ENCODE data around the gene HNF1A. TPM values are rescaled to one million over a fixed set of nuclear protein-coding genes. Genes with fewer than 3 reads are reported as not detected.

HNF1A gene
- total and polyA plus RNA-seq, 2 of the 13 experiments (the other 11 are each of a cell fraction or from before 2014, with no cell fraction given), result 13.4 to 34.7 TPM

DNA sequence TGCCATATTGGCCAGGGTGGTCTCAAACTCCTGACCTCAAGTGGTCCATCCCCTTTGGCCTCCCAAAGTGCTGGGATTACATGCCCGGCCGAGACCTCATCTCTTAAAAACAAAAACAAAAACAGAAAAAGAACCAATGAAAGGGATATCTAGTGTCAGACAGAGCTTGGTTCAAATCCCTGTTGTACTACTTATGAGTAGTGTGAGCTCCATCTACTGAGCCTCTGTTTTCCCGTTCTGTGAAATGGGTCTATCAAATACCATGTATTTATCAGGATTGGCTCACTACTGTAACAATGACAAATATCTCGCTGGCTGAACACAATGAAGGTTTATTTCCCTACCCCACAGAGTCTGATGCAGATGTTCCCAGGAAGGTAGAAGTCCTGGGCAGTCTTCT is 36.9 kb upstream of the HNF1A start:
- Histone ChIP-seq H3K36me3 (replicated peaks in 1 of 2; ENCODE audit: control insufficient read depth in 1 of 2, insufficient read depth in 2 of 2, low read length in 2 of 2) (no peaks in the 10 kb centered on the region), H3K79me2 (ENCODE audit: insufficient read depth, low read length) (no peaks in the 10 kb centered on the region), H3K9me3 (ENCODE audit: low read length) (no peaks in the 10 kb centered on the region), H3K27me3 (ENCODE audit: control insufficient read depth in 1 of 2, insufficient read depth in 2 of 2, low read length in 2 of 2) (no peaks in the 10 kb centered on the region; a peak in 1 of 5 replicates), H2AFZ (ENCODE audit: low read length) (no peak overlapping the region), H3K27ac (ENCODE audit: extremely low read length, insufficient read depth, low read length) (no peak overlapping the region), H3K9ac (ENCODE audit: insufficient read depth, low read depth, low read length) (no peak overlapping the region), H3K4me1 (ENCODE audit: insufficient read depth, low read length) (peaks cover 58% of the 10 kb centered on the region), H3K4me2 (ENCODE audit: low read depth, low read length) (peak overlapping the region; percentile 44), H4K20me1 (ENCODE audit: insufficient read depth, low read length) (0 out of 2 replicates have a peak, but pooled peaks cover 3% of the 10 kb centered on the region), H3K4me3 (replicated peaks in 1 of 3; ENCODE audit: insufficient read depth in 1 of 3, low read depth in 2 of 3, low read length in 3 of 3) (no peak overlapping the region)
- WGBS (ENCODE audit: low lambda C conversion rate), result 63% methylated on average over 4 of the region's 4 CpGs
- ChIA-PET CTCF (ENCODE audit: low intra/inter-chr PET ratio, low total read pairs) (no interaction called here), POLR2A (interaction anchor here (1.0 kb wide), 1 partner anchor 37 kb away, joined by 3 read pairs; the partner anchor contains the start of gene HNF1A)
- DNase-seq (ENCODE audit: low spot score) (no peak), ATAC-seq (no peak), FAIRE-seq (no peak)
- in situ Hi-C loops (cut with HindIII; ENCODE audit: extremely low pct_ligation_motif_present, low pct_unique_long_range_greater_than_20kb), result no loop called here
- TF ChIP-seq KDM1A (CRISPR knock-in tag; IDR thresholded peaks at IDR 0.05) (peak; percentile 70; the same call in 1 of the 2 replicates), ZNF629 (CRISPR knock-in tag; conservative IDR thresholded peaks at IDR 0.05) (peak; percentile 98), CHD4 (IDR thresholded peaks at IDR 0.05; ENCODE audit: borderline replicate concordance, low read length) (peak; percentile 76; the same call in 1 of the 2 replicates), ZMYM3 (CRISPR knock-in tag; IDR thresholded peaks at IDR 0.05) (peak; percentile 72)
- TF ChIP-seq, protein P1, sequence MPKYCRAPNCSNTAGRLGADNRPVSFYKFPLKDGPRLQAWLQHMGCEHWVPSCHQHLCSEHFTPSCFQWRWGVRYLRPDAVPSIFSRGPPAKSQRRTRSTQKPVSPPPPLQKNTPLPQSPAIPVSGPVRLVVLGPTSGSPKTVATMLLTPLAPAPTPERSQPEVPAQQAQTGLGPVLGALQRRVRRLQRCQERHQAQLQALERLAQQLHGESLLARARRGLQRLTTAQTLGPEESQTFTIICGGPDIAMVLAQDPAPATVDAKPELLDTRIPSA (CRISPR knock-in tag; IDR thresholded peaks at IDR 0.05; ENCODE audit: borderline replicate concordance), result no peak
- BruUV-seq (replicated peaks), result no TSS peak
- intact Hi-C loops (cut with micrococcal nuclease; ENCODE audit: unreplicated experiment), result loop anchor here (5.0 kb wide), 1 partner anchor 34 kb away; no protein-coding TSS in a partner anchor

DNA sequence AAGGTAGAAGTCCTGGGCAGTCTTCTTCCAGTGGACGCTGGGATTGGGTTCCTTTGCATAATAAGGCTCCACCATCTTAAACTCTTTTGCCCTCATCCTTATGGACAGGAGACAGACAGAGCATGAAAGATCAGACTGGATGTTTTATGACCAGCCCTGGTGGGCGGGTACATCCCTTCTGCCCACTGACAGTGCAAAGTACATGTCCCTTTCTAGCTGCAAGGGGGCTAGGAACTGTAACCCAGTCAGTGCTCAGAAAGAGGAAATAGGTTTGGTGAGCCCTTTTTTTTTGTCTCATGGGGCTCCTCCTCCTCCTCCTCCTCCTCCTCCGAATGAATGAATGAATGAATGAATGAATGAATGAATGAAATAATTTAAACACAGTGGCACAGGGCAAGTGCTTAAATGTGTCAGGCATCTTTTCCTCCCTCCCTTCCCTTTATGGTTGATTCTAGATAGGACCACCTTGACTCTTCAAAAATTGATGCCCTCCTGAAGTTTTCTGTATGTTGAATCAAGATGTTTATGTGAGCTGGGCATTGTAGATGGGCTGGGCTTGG is 36.4 kb upstream of the HNF1A start:
- Histone ChIP-seq H3K27me3 (ENCODE audit: control insufficient read depth in 1 of 2, insufficient read depth in 2 of 2, low read length in 2 of 2) (no peaks in the 10 kb centered on the region), H3K79me2 (ENCODE audit: insufficient read depth, low read length) (no peaks in the 10 kb centered on the region), H3K27ac (ENCODE audit: extremely low read length, insufficient read depth, low read length) (no peak overlapping the region), H3K36me3 (replicated peaks in 1 of 2; ENCODE audit: control insufficient read depth in 1 of 2, insufficient read depth in 2 of 2, low read length in 2 of 2) (no peaks in the 10 kb centered on the region), H3K4me1 (ENCODE audit: insufficient read depth, low read length) (peaks cover 54% of the 10 kb centered on the region), H4K20me1 (ENCODE audit: insufficient read depth, low read length) (0 out of 2 replicates have a peak, but pooled peaks cover 3% of the 10 kb centered on the region), H3K4me2 (ENCODE audit: low read depth, low read length) (peak overlapping the region; percentile 44), H3K9ac (ENCODE audit: insufficient read depth, low read depth, low read length) (no peak overlapping the region), H3K4me3 (replicated peaks in 1 of 3; ENCODE audit: insufficient read depth in 1 of 3, low read depth in 2 of 3, low read length in 3 of 3) (no peak overlapping the region), H2AFZ (ENCODE audit: low read length) (no peak overlapping the region), H3K9me3 (ENCODE audit: low read length) (no peaks in the 10 kb centered on the region)
- 0% methylated on average over 2 of the region's 3 CpGs for WGBS (ENCODE audit: low lambda C conversion rate)
- ChIA-PET CTCF (ENCODE audit: low intra/inter-chr PET ratio, low total read pairs) (no interaction called here), POLR2A (interaction anchor here (1.0 kb wide), 1 partner anchor 36 kb away, joined by 3 read pairs; the partner anchor contains the start of gene HNF1A)
- intact Hi-C loops (cut with micrococcal nuclease; ENCODE audit: unreplicated experiment) (loop anchor here (5.0 kb wide), 1 partner anchor 35 kb away; no protein-coding TSS in a partner anchor), in situ Hi-C loops (cut with HindIII; ENCODE audit: extremely low pct_ligation_motif_present, low pct_unique_long_range_greater_than_20kb) (no loop called here)
- TF ChIP-seq, protein P2, sequence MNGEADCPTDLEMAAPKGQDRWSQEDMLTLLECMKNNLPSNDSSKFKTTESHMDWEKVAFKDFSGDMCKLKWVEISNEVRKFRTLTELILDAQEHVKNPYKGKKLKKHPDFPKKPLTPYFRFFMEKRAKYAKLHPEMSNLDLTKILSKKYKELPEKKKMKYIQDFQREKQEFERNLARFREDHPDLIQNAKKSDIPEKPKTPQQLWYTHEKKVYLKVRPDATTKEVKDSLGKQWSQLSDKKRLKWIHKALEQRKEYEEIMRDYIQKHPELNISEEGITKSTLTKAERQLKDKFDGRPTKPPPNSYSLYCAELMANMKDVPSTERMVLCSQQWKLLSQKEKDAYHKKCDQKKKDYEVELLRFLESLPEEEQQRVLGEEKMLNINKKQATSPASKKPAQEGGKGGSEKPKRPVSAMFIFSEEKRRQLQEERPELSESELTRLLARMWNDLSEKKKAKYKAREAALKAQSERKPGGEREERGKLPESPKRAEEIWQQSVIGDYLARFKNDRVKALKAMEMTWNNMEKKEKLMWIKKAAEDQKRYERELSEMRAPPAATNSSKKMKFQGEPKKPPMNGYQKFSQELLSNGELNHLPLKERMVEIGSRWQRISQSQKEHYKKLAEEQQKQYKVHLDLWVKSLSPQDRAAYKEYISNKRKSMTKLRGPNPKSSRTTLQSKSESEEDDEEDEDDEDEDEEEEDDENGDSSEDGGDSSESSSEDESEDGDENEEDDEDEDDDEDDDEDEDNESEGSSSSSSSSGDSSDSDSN (CRISPR knock-in tag; IDR thresholded peaks at IDR 0.05), result 0 out of 2 replicates have a peak, but pooled peaks have one; percentile 2
- TF ChIP-seq ZNF24 (IDR thresholded peaks at IDR 0.05) (peak; percentile 82), SATB2 (CRISPR knock-in tag; IDR thresholded peaks at IDR 0.05) (no peak), SUZ12 (IDR thresholded peaks at IDR 0.05; ENCODE audit: low read depth, low read length) (no peak), HNF4A (CRISPR knock-in tag; IDR thresholded peaks at IDR 0.05) (peak; percentile 36)
- DNase-seq (ENCODE audit: low spot score) (no peak), FAIRE-seq (no peak), ATAC-seq (peak; percentile 50)
- no TSS peak for BruUV-seq (replicated peaks)

Data from HepG2 (cell line).